Measurements from ENCODE around the gene KRTAP12-1. TPM values are rescaled to one million over a fixed set of nuclear protein-coding genes. Genes with fewer than 3 reads are reported as not detected.

The KRTAP12-1 gene
- total and polyA plus RNA-seq, 2 experiments from 2014 or later = not detected

DNA sequence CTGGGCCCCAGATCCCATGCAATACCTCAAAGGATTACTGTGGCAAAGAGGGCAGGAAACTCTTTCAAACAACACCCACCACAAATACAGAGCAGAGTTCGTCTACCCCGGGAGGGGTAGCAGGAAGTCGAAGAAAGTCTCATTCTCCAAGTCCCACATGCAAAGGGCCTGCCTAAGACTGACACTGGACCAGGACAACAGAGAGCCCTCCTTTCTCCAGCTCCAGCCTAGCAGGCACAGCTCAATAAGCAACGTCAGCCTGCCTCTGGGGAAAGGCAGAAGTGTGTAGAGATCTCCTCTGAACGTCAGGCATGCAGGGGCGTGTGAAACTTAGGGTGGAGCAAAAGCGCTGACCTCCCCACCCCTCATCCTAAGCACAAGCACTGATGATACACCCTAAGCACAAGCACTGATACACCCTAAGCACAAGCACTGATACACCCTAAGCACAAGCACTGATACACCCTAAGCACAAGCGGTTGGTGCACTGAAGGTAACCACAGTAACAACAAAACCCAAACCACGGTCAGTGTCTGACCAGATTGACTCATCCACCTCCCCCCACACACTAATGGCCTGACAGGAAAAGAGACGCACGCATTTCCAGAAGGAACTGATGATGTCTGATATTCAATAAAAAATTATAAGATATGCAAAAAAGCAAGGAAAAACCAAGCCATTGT is 22.9 kb downstream of the KRTAP12-1 start:
- peaks cover 9% of the 10 kb centered on the region; the same call in 1 of the 2 replicates for H3K27me3 ChIP-seq (replicated peaks; ENCODE audit: insufficient read depth)
- no peaks in the 10 kb centered on the region for H3K79me2 ChIP-seq (ENCODE audit: insufficient read depth)
- H3F3A ChIP-seq (ENCODE audit: insufficient read depth) = no peaks in the 10 kb centered on the region
- no peak for DNase-seq
- H3K9me3 ChIP-seq (ENCODE audit: low read depth) = no peaks in the 10 kb centered on the region
- H3K4me1 ChIP-seq (ENCODE audit: insufficient read depth) = no peaks in the 10 kb centered on the region
- H3K9me2 ChIP-seq (ENCODE audit: insufficient read depth) = no peaks in the 10 kb centered on the region
- H3K4me3 ChIP-seq = no peak overlapping the region
- H3K36me3 ChIP-seq (ENCODE audit: low read depth) = no peaks in the 10 kb centered on the region
- H4K20me1 ChIP-seq (ENCODE audit: insufficient read depth) = no peaks in the 10 kb centered on the region
- no peak overlapping the region for H3K9ac ChIP-seq
- no peak overlapping the region for H3K27ac ChIP-seq
- H3K4me2 ChIP-seq (ENCODE audit: unreplicated experiment) = no peak overlapping the region
- 28 to 35% methylated on average over 11 of the region's 11 CpGs for WGBS, 2 experiments (ENCODE audit: low coverage in 1 of 2, low lambda C conversion rate in 2 of 2, missing lambda C conversion rate in 2 of 2)
- no peak for TF ChIP-seq EZH2phosphoT487 (IDR thresholded peaks at IDR 0.05; ENCODE audit: insufficient read depth, low read depth)
- no peak for TF ChIP-seq EZH2 (IDR thresholded peaks at IDR 0.05; ENCODE audit: insufficient read depth, poor library complexity, severe bottlenecking)
- no peak overlapping the region for H2AFZ ChIP-seq
- in situ Hi-C loops (cut with MboI) = no loop called here

- Histone ChIP-seq H3K9ac (no peak overlapping the region), H3K9me2 (ENCODE audit: insufficient read depth) (no peaks in the 10 kb centered on the region), H4K20me1 (ENCODE audit: insufficient read depth) (no peaks in the 10 kb centered on the region), H3K27ac (no peak overlapping the region), H3K4me3 (no peak overlapping the region), H2AFZ (no peak overlapping the region), H3F3A (ENCODE audit: insufficient read depth) (no peaks in the 10 kb centered on the region), H3K4me1 (ENCODE audit: insufficient read depth) (no peaks in the 10 kb centered on the region), H3K4me2 (ENCODE audit: unreplicated experiment) (no peak overlapping the region), H3K36me3 (ENCODE audit: low read depth) (no peaks in the 10 kb centered on the region), H3K9me3 (ENCODE audit: low read depth) (no peaks in the 10 kb centered on the region), H3K27me3 (replicated peaks; ENCODE audit: insufficient read depth) (peaks cover 6% of the 10 kb centered on the region), H3K79me2 (ENCODE audit: insufficient read depth) (no peaks in the 10 kb centered on the region)
- WGBS, 2 experiments (ENCODE audit: low coverage in 1 of 2, low lambda C conversion rate in 2 of 2, missing lambda C conversion rate in 2 of 2) = 12 to 18% methylated on average over 5 of the region's 5 CpGs
- in situ Hi-C loops (cut with MboI) = no loop called here
- TF ChIP-seq EZH2phosphoT487 (IDR thresholded peaks at IDR 0.05; ENCODE audit: insufficient read depth, low read depth) (no peak), EZH2 (IDR thresholded peaks at IDR 0.05; ENCODE audit: insufficient read depth, poor library complexity, severe bottlenecking) (no peak)
- no peak for DNase-seq
Observed at GRCh38 chr21:44658541-44658910, 23.4 kb downstream of the KRTAP12-1 start.

DNA sequence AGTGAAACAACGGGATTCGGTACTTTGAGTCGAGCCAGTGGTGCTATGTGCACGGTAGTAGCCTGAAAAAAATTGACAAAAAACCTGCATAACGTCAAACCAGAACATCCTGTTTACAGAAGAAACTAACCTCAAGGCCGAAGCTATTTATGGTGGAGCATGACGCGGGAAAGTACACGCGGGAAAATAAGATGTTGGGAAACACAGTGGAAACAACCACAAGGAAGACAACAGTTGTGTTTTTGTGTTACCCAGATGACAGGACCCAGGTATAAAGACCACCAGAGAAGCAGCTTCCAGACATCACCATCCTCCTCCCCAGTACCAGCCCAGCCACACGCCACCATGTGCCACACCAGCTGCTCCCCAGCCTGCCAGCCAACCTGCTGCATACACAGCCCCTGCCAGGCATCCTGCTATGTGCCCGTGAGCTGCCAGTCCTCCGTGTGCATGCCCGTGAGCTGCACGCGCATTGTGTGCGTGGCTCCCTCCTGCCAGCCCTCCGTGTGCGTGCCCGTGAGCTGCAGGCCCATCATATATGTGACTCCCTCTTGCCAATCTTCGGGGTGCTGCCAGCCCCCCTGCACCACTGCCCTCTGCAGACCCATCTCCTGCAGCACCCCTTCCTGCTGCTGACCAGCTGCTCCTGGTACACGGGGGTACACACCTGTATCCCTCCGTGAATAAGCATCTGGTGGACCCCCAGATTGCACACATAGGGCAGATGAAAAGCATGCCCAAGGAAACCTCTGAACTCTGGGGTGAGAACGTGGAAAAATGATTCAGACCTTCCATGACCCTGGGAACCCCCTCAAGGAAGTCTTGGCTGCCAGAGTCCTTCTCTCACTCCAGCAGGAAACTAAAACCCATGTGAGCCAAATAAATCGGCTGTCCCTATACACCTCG is 24.1 kb downstream of the KRTAP12-1 start, which contains the start of gene KRTAP12-3:
TSS of gene KRTAP12-3 (plus strand) at position 298 of the 906 bp plus-strand sequence. CDS start at position 346, 48 bp downstream.
- Histone ChIP-seq H3K9ac (no peak within 1 kb of the TSS), H3K79me2 (ENCODE audit: insufficient read depth) (no peaks in the 10 kb centered on the region), H2AFZ (no peak within 1 kb of the TSS), H3K4me3 (no peak within 1 kb of the TSS), H3K27ac (no peak within 1 kb of the TSS), H3K27me3 (replicated peaks; ENCODE audit: insufficient read depth) (peaks cover 11% of the 10 kb centered on the region), H4K20me1 (ENCODE audit: insufficient read depth) (no peaks in the 10 kb centered on the region), H3F3A (ENCODE audit: insufficient read depth) (no peaks in the 10 kb centered on the region), H3K4me1 (ENCODE audit: insufficient read depth) (no peaks in the 10 kb centered on the region), H3K4me2 (ENCODE audit: unreplicated experiment) (no peak within 1 kb of the TSS), H3K9me2 (ENCODE audit: insufficient read depth) (no peaks in the 10 kb centered on the region), H3K9me3 (ENCODE audit: low read depth) (no peaks in the 10 kb centered on the region), H3K36me3 (ENCODE audit: low read depth) (no peaks in the 10 kb centered on the region)
- no peak for DNase-seq
- 46 to 47% methylated on average over 26 of the region's 26 CpGs for WGBS, 2 experiments (ENCODE audit: low coverage in 1 of 2, low lambda C conversion rate in 2 of 2, missing lambda C conversion rate in 2 of 2)
- no peak for TF ChIP-seq EZH2phosphoT487 (IDR thresholded peaks at IDR 0.05; ENCODE audit: insufficient read depth, low read depth)
- TF ChIP-seq EZH2 (IDR thresholded peaks at IDR 0.05; ENCODE audit: insufficient read depth, poor library complexity, severe bottlenecking) = no peak
- in situ Hi-C loops (cut with MboI) = no loop called here

GRCh38 chr21:44656868-44657267 is 25.1 kb downstream of the KRTAP12-1 start:
- Histone ChIP-seq H3K79me2 (ENCODE audit: insufficient read depth) (no peaks in the 10 kb centered on the region), H3K4me2 (ENCODE audit: unreplicated experiment) (no peak overlapping the region), H3K36me3 (ENCODE audit: low read depth) (no peaks in the 10 kb centered on the region), H3K27me3 (replicated peaks; ENCODE audit: insufficient read depth) (peaks cover 14% of the 10 kb centered on the region), H3F3A (ENCODE audit: insufficient read depth) (no peaks in the 10 kb centered on the region), H4K20me1 (ENCODE audit: insufficient read depth) (no peaks in the 10 kb centered on the region), H3K27ac (no peak overlapping the region), H2AFZ (no peak overlapping the region), H3K9me2 (ENCODE audit: insufficient read depth) (no peaks in the 10 kb centered on the region), H3K4me1 (ENCODE audit: insufficient read depth) (no peaks in the 10 kb centered on the region), H3K9ac (no peak overlapping the region), H3K9me3 (ENCODE audit: low read depth) (no peaks in the 10 kb centered on the region), H3K4me3 (no peak overlapping the region)
- in situ Hi-C loops (cut with MboI) = no loop called here
- TF ChIP-seq EZH2phosphoT487 (IDR thresholded peaks at IDR 0.05; ENCODE audit: insufficient read depth, low read depth) (no peak), EZH2 (IDR thresholded peaks at IDR 0.05; ENCODE audit: insufficient read depth, poor library complexity, severe bottlenecking) (no peak)
- 0 to 6% methylated on average over 1 of the region's 1 CpG for WGBS, 2 experiments (ENCODE audit: low coverage in 1 of 2, low lambda C conversion rate in 2 of 2, missing lambda C conversion rate in 2 of 2)
- DNase-seq = no peak
